NCI-H2107 (cell line): ENCODE results near the gene HOXB6.

Experiments
- DNase-seq: peaks from one replicate; lab custom pipeline; 2025; lab: John Stamatoyannopoulos, UW

HOXB6 gene

GRCh38 chr17:48621410-48622392, 16.9 kb upstream of the HOXB6 start:
- no peak for DNase-seq

- DNase-seq, result no peak
These were observed 15.8 kb upstream of the HOXB6 start for GRCh38 chr17:48620461-48621139.

GRCh38 chr17:48619826-48620449, 15.2 kb upstream of the HOXB6 start:
- DNase-seq, result no peak

- peak; percentile 82 for DNase-seq
These were observed 13.6 kb upstream of the HOXB6 start for GRCh38 chr17:48618256-48618896.

GRCh38 chr17:48617471-48618255, 12.9 kb upstream of the HOXB6 start:
- no peak for DNase-seq

- DNase-seq, result no peak
These were observed 12.1 kb upstream of the HOXB6 start for GRCh38 chr17:48616717-48617470.

GRCh38 chr17:48615963-48616716, 11.4 kb upstream of the HOXB6 start:
- DNase-seq, result no peak

GRCh38 chr17:48615047-48615962, 10.5 kb upstream of the HOXB6 start, which contains the start of gene HOXB8:
Gene HOXB8 (minus strand): TSS chr17:48615292. CDS start chr17:48614704, 588 bp downstream.
- DNase-seq, result no peak

GRCh38 chr17:48613862-48614694, 9.3 kb upstream of the HOXB6 start:
- no peak for DNase-seq

- no peak for DNase-seq
These were observed 8.3 kb upstream of the HOXB6 start for GRCh38 chr17:48612854-48613691.

- no peak for DNase-seq
These were observed 7.7 kb upstream of the HOXB6 start for GRCh38 chr17:48612456-48612853.

GRCh38 chr17:48611681-48612455, 7.1 kb upstream of the HOXB6 start:
- DNase-seq, result peak; percentile 80

- no peak for DNase-seq
These were observed 6.4 kb upstream of the HOXB6 start for GRCh38 chr17:48611213-48611612.

- DNase-seq, result peak; percentile 75
These were observed 5.8 kb upstream of the HOXB6 start, which contains the start of gene HOXB7 for GRCh38 chr17:48610282-48611211. Gene HOXB7 (minus strand): TSS chr17:48611017. CDS start chr17:48610918, 99 bp downstream.
